ENCODE results near the gene RGS7.

The RGS7 gene

GRCh38 chr1:240998024-240998423 is 359.0 kb downstream of the RGS7 start:
- CTCF ChIA-PET: no interaction called here
- H3K27ac ChIP-seq: no peak overlapping the region
- TF ChIP-seq CTCF (conservative IDR thresholded peaks at IDR 0.05; ENCODE audit: low read depth): no peak
- no peak for DNase-seq (ENCODE audit: low spot score)
- POLR2A ChIA-PET (ENCODE audit: low non-redundant PET): no interaction called here

- CTCF ChIA-PET: no interaction called here
- no peak for DNase-seq (ENCODE audit: low spot score)
- no peak for TF ChIP-seq CTCF (conservative IDR thresholded peaks at IDR 0.05; ENCODE audit: low read depth)
- no peak overlapping the region for H3K27ac ChIP-seq
- POLR2A ChIA-PET (ENCODE audit: low non-redundant PET): no interaction called here
Measured at GRCh38 chr1:240993004-240993403, 364.0 kb downstream of the RGS7 start.

GRCh38 chr1:240991230-240991629 is 365.8 kb downstream of the RGS7 start:
- no peak for TF ChIP-seq CTCF (conservative IDR thresholded peaks at IDR 0.05; ENCODE audit: low read depth)
- POLR2A ChIA-PET (ENCODE audit: low non-redundant PET): no interaction called here
- no peak overlapping the region for H3K27ac ChIP-seq
- DNase-seq (ENCODE audit: low spot score): no peak
- CTCF ChIA-PET: no interaction called here

GRCh38 chr1:240987928-240988327 is 369.1 kb downstream of the RGS7 start:
- H3K27ac ChIP-seq: no peak overlapping the region
- no peak for TF ChIP-seq CTCF (conservative IDR thresholded peaks at IDR 0.05; ENCODE audit: low read depth)
- DNase-seq (ENCODE audit: low spot score): no peak
- POLR2A ChIA-PET (ENCODE audit: low non-redundant PET): no interaction called here
- CTCF ChIA-PET: no interaction called here

- CTCF ChIA-PET: no interaction called here
- POLR2A ChIA-PET (ENCODE audit: low non-redundant PET): no interaction called here
- no peak for TF ChIP-seq CTCF (conservative IDR thresholded peaks at IDR 0.05; ENCODE audit: low read depth)
- no peak for DNase-seq (ENCODE audit: low spot score)
- H3K27ac ChIP-seq: no peak overlapping the region
Measured at GRCh38 chr1:240985081-240985480, 371.9 kb downstream of the RGS7 start.

GRCh38 chr1:240980342-240980741 is 376.7 kb downstream of the RGS7 start:
- POLR2A ChIA-PET (ENCODE audit: low non-redundant PET): no interaction called here
- no peak for DNase-seq (ENCODE audit: low spot score)
- no peak for TF ChIP-seq CTCF (conservative IDR thresholded peaks at IDR 0.05; ENCODE audit: low read depth)
- CTCF ChIA-PET: no interaction called here
- no peak overlapping the region for H3K27ac ChIP-seq

GRCh38 chr1:240976685-240977084 is 380.3 kb downstream of the RGS7 start:
- no peak for TF ChIP-seq CTCF (conservative IDR thresholded peaks at IDR 0.05; ENCODE audit: low read depth)
- CTCF ChIA-PET: no interaction called here
- H3K27ac ChIP-seq: no peak overlapping the region
- POLR2A ChIA-PET (ENCODE audit: low non-redundant PET): no interaction called here
- DNase-seq (ENCODE audit: low spot score): no peak
